ENCODE measurements around the gene FRMD8. TPM values are rescaled to one million over a fixed set of nuclear protein-coding genes. Genes with fewer than 3 reads are reported as not detected.
A peak's percentile ranks its signal among the peaks of the same experiment; 100 is the strongest.

The FRMD8 gene
- total RNA-seq, 1 donor from 2014 or later = 22.6 TPM

DNA sequence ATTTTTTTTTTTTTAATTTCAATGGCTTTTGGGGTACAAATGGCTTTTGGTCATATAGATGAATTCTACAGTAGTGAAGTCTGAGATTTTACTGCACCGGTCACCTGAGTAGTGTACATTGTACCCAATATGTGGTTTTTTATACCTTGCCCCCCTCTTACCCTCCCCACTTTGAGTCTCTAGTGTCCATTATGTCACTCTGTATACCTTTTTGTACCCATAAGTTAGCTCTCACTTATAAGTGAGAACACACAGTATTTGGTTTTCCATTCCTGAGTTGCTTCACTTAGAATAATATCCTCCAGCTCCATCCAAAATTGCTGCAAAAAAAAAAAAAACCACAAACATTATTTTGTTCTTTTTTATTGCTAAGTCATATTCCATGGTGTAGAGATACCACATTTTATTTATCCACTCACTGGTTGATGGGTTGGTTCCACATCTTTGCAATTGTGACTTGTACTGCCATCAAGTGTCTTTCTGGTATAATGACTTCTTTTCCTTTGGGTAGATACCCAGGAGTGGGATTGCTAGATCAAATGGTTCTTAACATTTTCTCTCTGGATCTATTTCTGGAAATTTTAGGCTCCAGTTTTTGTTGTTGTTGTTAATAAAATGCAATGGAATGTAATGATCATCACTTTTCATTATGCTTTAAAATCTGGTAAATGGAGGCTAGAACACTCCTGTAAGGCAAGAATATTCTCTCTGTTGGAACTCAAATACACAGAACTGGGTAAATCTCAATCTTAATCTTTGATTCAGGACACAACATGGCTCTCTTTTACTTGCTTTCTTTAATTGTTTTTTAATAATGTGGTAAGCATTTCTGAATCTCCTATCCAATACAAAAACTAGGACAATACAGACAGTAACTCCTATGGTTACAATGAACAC is 46.5 kb downstream of the FRMD8 start:
- Histone ChIP-seq H3K27me3 (ENCODE audit: low read depth) (no peaks in the 10 kb centered on the region), H3K9me3 (no peaks in the 10 kb centered on the region), H3K36me3 (peaks cover 68% of the 10 kb centered on the region), H3K4me3 (peak overlapping the region; percentile 91), H3K27ac (no peak overlapping the region), H3K4me1 (peaks cover 98% of the 10 kb centered on the region)
- DNase-seq (no peak), ATAC-seq (no peak)
- TF ChIP-seq CTCF (IDR thresholded peaks at IDR 0.05) = peak; percentile 31
- intact Hi-C loops (cut with DNase I) = no loop called here

- peak overlapping the region; percentile 50 for H3K27ac ChIP-seq
- H3K36me3 ChIP-seq = peaks cover 75% of the 10 kb centered on the region
- H3K27me3 ChIP-seq (ENCODE audit: low read depth) = no peaks in the 10 kb centered on the region
- H3K9me3 ChIP-seq = no peaks in the 10 kb centered on the region
- H3K4me3 ChIP-seq = no peak overlapping the region
- H3K4me1 ChIP-seq = peaks cover 96% of the 10 kb centered on the region
- intact Hi-C loops (cut with DNase I) = no loop called here
- TF ChIP-seq CTCF (IDR thresholded peaks at IDR 0.05) = no peak
- DNase-seq (no peak), ATAC-seq (no peak)
These were observed 47.2 kb downstream of the FRMD8 start for GRCh38 chr11:65433657-65434056.

DNA sequence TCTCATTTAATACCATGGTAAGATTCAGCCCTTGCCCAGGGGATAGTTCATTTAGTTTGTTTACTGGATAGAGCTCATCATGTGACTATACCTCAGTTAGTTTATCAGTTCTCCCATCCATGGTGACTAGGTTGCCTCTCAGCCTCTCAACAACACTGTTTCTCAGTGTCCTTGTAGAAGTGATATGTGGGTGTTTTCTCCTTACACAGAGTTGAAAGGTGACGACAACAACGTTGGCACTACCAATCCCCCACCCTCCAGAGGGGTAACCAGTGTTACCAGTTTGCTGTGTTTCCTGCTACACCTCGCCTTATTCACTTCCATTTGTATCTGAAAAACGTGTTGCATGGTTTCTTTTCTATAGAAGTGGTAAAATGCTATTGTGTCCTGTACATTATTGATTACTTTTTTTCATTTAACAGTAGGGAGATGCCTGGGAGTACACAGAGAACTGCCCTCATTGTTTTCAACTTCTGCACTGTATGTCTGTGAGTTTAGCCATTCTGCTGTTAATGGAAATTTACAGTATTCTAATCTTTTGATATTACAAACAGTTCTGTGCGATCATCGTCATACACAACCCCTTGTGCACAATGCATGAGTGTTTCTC is 47.7 kb downstream of the FRMD8 start:
- no peak for TF ChIP-seq CTCF (IDR thresholded peaks at IDR 0.05)
- ATAC-seq (no peak), DNase-seq (no peak)
- Histone ChIP-seq H3K27me3 (ENCODE audit: low read depth) (no peaks in the 10 kb centered on the region), H3K9me3 (no peaks in the 10 kb centered on the region), H3K36me3 (peaks cover 80% of the 10 kb centered on the region), H3K27ac (peak overlapping the region; percentile 50), H3K4me3 (no peak overlapping the region), H3K4me1 (peaks cover 96% of the 10 kb centered on the region)
- intact Hi-C loops (cut with DNase I) = no loop called here

GRCh38 chr11:65434667-65435410 is 48.4 kb downstream of the FRMD8 start:
- Histone ChIP-seq H3K4me3 (peak overlapping the region; percentile 13), H3K27me3 (ENCODE audit: low read depth) (no peaks in the 10 kb centered on the region), H3K27ac (peak overlapping the region; percentile 33), H3K36me3 (peaks cover 85% of the 10 kb centered on the region), H3K9me3 (no peaks in the 10 kb centered on the region), H3K4me1 (peaks cover 96% of the 10 kb centered on the region)
- intact Hi-C loops (cut with DNase I) = no loop called here
- no peak for TF ChIP-seq CTCF (IDR thresholded peaks at IDR 0.05)
- DNase-seq = no peak
- no peak for ATAC-seq

DNA sequence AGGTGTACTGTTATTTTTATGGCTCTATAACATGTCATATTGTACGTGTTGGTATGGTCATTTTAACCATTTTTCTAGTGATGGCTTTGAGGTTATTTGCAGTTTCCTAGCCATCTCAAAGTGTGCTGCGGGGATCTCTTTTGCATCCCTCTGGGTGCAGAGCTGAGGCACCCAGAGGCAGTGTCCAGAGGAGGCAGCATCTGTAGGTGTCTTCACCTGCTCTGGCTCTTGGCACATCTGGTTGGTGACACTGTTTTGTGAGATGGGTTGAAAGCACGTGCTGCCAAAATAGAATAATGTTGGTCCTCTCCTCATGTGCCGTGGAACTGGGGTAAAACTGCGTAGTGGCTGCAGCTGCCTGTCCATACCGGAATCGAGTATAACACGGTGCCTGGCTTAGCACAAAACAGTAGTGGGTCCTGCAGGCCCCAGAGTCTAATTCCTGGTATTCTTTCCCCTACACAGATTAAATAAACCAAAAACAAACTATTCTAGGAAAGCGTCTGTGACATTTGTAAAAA is 49.0 kb downstream of the FRMD8 start:
- no peak for TF ChIP-seq CTCF (IDR thresholded peaks at IDR 0.05)
- Histone ChIP-seq H3K27ac (peak overlapping the region; percentile 33), H3K9me3 (no peaks in the 10 kb centered on the region), H3K4me3 (no peak overlapping the region), H3K4me1 (peaks cover 96% of the 10 kb centered on the region), H3K36me3 (peaks cover 90% of the 10 kb centered on the region), H3K27me3 (ENCODE audit: low read depth) (no peaks in the 10 kb centered on the region)
- intact Hi-C loops (cut with DNase I) = no loop called here
- no peak for DNase-seq
- ATAC-seq = no peak
